HG03457 (cell line): ENCODE data around the gene ARHGAP25.

Source experiments
- ATAC-seq: cut with Tn5 transposase; IDR thresholded peaks from one replicate; pipeline ENCODE4 v1.9.1; 2021; ENCODE audit warnings: moderate number of reproducible peaks; ENCODE audit not compliant: unreplicated experiment

The ARHGAP25 gene

DNA sequence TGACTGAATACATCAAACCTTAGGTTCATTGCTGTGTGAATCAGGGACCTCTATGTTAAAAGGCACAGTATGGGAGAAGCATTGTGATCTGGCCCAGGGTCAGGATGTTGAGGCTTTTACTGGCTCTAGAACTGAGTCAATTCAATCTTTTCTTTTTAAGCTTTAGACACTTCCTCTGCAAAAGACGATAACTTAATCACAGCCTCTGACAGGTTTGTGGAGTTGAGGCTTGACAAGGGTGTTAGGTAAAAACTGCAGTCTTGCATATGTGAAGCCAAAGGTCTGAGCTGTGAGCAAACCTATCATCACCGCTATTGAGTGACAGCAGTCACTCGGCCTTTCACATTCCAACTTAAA is 17.3 kb upstream of the ARHGAP25 start:
- no peak for ATAC-seq

DNA sequence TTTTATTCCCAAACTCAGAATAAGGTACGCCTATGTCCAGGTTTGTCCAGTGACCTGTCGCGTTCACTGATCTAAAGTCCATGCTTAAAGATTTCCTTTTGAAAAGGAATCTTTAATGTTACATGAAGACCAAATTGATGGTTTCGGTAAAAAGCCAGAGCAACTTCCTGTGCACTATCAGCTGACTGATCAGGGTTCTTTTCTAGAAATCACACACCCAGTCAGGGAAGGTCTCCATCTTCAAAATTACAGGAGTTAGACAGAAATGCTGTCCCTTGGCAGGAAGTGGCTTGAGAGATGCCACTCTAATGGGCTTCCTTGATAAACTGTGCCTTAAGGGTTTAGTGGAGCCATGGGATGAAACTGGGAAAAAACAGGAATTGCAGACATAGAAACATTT is 14.7 kb upstream of the ARHGAP25 start:
- no peak for ATAC-seq

DNA sequence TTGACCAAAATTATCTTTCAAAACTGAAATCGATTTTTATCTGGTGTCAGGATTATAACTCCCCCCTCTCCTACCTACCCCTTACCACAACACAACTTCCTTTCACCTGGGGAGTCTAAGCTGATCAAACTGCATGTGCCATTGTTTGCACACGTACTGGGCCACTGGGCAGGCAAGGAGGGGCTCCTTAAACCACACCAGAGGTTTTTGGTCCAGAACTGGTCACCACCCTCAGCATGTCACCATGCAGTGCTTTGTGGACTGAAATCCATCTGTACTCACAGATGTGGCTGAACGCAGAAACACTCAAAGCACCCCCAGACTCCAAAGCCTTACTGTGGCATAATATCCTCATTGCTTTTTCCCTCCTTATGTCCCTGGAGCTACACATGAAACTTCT is 13.9 kb upstream of the ARHGAP25 start:
- ATAC-seq, result no peak

GRCh38 chr2:68721482-68722101 is 13.0 kb upstream of the ARHGAP25 start:
- ATAC-seq, result no peak

GRCh38 chr2:68722712-68723111 is 11.9 kb upstream of the ARHGAP25 start:
- ATAC-seq, result no peak

- ATAC-seq, result no peak
Measured at GRCh38 chr2:68723181-68723580, 11.4 kb upstream of the ARHGAP25 start.

DNA sequence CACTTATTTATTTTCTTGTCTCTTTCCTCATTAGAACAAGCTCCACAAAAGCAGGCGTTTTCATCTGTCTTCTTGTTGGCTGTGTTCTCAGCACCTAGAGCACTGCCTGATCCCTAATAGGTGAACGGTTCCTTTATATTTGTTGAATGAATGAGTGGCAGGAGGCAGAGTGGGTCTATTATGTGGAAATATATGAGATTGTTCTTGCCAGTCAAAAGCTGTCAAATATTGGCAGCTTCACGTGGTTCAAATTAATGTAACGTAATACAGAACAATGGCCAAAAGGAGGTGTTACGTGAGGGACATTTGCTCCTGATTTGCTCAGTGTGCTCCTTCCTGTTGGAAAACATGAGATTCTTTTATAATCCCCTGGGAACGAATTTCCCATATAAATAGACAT is 8.5 kb upstream of the ARHGAP25 start:
- ATAC-seq, result no peak

GRCh38 chr2:68726608-68727367 is 7.8 kb upstream of the ARHGAP25 start:
- peak; percentile 80 for ATAC-seq

DNA sequence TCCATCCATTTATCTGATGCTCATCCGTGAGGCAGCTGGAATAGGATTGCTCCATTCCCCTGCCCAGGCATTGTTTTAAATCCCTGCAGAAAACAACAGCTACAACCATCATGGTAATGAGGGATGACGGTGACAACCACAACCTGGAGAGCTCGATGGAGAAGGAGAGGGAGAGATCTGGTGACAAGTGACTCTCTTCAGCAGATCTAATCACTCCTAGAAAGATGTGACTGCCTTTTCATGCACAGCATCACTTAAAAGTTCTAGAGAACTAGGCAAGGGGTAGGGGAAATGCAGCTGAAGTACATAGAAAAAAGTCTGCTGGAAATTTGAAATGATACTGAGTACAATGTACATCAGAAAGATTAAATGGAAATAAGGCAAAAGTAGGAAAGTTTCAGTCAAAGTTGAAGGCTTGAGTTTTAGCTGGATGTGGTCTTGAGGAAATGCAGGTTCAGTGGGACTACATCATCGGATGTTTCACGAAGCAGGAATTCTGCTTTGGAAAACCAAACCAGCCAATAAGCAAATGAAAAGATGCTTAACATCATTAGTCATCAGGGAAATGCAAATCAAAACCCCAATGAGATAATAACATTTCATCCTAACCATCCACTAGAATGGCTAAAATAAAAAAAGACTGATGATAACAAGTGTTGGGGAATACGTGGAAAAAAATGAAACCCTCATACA is 6.8 kb upstream of the ARHGAP25 start:
- no peak for ATAC-seq

- no peak for ATAC-seq
Measured at GRCh38 chr2:68730828-68731227, 3.8 kb upstream of the ARHGAP25 start.

GRCh38 chr2:68732036-68732932 is 2.3 kb upstream of the ARHGAP25 start:
- no peak for ATAC-seq

- ATAC-seq, result no peak
Measured at GRCh38 chr2:68733365-68733764, 1.2 kb upstream of the ARHGAP25 start.

GRCh38 chr2:68734176-68734575 is 435 bp upstream of the ARHGAP25 start:
- ATAC-seq, result no peak

DNA sequence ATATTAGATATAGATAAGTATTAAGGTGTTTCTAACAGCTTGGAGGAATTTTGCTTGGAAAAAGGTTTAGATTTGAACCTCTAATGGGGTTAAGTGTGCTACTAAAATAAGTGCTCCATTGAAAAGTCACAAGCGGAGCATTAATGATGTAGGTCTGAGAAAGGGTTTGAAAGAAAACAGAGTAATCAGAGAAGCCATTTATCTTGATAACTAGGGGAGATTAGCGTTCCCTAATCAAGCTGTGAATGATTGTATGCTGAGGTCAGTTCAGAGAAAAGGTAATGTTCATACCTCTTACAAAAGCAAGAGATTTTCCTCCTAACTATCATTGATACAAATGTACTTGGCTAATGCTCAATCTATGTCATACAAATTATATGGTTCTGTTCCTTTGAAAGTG is 1.5 kb downstream of the ARHGAP25 start:
- ATAC-seq, result no peak

DNA sequence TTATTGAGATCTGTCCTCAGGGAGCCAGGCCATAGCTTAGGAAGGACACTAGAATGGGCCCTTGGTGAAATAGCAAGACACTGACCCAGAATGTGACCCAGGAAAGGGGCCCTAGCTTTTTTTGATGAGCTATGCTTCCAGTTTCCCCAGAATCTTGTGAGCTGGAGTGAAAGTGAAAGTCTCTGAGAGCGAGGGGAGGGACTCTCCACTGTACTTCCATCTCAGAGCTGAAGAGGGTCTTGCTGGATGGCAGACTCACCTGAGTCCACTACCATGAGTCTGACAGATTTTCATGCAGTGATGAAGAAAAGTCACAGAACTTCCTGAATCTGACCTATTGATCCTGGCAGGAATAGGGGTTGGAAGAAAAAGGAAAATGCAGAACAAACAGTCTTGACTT is 3.1 kb downstream of the ARHGAP25 start:
- ATAC-seq, result no peak

GRCh38 chr2:68738906-68739594 is 4.4 kb downstream of the ARHGAP25 start:
- no peak for ATAC-seq

DNA sequence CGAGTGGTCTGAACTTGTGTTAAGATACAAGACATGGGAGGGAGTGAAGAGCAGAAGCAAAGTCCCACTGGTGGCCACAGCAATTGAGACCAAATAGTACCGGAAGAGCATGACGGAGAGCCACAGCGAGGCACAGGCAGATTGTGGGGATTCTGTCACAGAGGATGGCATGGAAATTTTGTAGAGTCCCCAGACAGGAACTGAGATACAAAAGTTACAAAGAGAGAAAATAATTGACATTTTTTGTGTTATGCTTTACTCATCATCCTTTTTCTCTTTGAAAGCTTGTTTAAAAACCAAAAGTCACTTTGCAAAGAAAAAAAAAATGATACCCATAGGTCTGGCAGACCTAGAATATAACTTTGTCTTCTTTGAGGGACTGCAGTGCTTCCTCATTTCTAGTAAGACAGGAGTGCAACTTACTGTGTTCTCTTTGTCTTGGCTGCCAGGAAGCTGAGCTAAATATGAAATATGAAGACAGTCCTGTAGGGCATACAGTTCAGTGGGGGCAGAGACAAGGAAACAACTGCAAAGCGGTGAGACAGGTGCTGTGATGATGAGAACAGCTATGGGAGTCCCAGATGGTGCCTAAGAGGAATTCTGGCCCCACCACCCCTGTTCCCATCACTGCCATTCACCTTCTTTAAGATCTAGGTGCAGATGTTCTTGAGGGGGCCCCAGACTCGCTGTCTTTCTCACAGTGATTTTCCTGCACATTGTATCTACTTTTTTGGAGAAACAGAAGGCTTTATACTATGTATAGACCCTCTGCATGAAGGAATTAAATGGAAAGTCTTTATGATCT is 5.2 kb downstream of the ARHGAP25 start:
- ATAC-seq, result no peak

DNA sequence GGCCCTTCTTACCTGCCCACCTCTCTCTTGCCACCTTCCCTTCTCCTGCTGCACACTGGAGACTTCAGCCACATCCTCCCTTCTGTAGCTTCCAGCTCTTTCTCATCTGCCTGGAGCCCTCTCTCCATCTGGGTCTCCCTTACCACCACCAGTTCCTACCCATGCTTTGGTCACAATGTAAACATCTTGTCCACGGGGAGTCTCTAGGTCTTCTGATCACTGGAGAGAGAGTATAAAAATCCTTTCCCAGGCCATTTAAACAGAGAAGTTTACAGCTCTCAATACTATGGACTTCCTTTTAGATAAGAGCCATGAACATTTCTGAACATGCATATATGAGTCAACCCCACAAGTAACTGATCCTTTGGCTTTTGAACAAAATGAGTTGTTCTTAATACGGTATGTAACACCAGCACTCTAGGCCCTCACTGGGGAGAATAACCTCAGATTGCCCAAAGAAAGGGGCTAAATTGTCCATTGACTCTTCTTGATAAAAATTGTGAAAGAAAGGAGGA is 5.8 kb downstream of the ARHGAP25 start:
- no peak for ATAC-seq

GRCh38 chr2:68741238-68741637 is 6.6 kb downstream of the ARHGAP25 start:
- no peak for ATAC-seq
